ENCODE measurements around the gene ZNF669.
"Not testable (repeated sequence)": the region's sequence is repeated elsewhere in the genome, so short reads cannot be mapped to it uniquely, and the experiment has no call there.

Gene ZNF669

DNA sequence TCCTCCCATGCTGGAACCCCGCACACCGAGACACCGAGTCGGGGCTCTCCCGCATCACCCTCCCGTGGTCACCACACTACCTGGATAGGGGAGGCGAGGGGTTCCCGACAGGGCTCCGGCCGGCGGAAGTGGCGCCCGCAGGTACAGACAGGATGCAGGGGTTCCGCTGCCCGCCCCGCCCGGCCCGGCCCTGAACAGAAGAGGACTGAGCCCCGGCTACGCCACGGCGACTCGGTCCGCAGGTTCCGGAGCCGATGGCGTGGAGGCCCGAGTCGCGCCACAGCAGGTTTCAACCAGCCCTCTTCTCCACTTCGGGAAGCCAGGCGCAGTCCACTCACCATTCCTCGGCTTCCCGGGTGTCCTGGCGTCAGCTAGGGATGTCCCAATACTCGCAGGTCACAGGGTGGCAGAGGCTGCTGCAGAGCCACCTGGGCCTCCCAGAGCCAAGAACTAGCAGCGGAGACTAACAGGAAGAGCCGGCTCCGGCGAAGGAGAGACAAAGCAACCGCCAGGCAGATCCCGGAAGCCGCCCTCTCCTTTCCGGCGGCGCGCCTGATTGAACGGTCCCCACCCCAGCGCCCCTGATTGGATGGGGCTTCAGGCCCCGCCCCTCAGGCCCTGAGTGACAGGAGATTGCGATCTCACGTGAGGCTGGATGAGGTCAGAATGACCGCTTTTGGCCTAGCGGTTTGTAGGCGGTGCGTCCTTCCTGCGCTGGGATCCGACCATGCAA, at the start of gene ZNF669:
TSS of gene ZNF669 (minus strand) at position 498 of the 733 bp plus-strand sequence. CDS start at position 341, 157 bp downstream.
- peak; percentile 97 for DNase-seq

DNA sequence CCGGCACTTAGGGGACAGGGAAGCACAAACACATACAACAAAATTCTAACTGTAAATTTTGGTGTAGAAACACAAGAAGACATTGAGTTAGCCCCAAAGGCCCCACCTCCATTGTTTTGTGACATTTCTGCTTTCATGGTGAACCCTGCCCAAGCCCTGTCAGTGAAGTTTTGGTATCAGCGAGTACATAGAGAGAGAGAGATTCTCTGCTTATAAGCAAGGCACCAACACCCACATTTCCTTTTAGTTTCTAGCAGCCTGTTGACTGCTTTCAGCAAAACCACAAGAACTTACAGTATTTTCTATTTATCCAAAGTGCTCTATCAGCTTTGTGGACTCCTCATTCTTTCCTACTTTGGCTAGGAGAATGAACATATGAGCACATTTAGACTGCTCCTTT, 43.6 kb upstream of the ZNF669 start:
- no peak for DNase-seq

DNA sequence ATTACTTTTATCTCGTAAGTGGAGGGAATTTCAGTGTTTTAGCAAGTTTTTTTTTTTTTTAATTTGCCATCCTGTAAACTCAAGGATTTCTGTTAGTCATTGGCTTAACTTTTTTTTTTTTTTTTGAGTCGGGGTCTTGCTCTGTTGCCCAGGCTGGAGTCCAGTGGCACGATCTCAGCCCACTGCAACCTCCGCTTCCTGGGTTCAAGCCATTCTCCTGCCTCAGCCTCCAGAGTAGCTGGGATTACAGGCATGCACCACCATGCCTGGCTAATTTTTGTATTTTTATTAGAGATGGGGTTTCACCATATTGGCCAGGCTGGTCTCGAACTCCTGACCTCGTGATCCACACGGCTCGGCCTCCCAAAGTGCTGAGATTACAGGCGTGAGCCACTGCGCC, 43.0 kb upstream of the ZNF669 start:
- not testable (repeated sequence) for DNase-seq

DNA sequence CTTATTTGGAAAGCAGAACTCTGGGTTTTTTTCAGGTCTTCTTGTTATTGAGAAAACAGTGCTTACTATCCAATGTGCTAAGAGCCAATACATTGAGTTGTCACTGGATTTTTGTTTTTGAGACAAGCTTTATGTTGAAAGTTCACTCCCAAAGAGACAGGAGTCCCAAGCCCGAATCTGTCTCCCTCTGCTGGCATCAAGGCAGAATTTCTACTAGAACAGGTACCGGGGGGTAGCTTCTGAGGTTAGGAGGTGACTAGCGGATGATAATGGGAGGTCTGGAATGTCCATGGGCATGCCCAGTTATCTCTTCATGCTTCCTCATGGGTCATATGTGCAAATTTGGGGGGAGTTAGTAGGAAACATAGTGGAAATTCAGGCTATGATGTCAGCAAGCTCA, 42.5 kb upstream of the ZNF669 start:
- no peak for DNase-seq

DNA sequence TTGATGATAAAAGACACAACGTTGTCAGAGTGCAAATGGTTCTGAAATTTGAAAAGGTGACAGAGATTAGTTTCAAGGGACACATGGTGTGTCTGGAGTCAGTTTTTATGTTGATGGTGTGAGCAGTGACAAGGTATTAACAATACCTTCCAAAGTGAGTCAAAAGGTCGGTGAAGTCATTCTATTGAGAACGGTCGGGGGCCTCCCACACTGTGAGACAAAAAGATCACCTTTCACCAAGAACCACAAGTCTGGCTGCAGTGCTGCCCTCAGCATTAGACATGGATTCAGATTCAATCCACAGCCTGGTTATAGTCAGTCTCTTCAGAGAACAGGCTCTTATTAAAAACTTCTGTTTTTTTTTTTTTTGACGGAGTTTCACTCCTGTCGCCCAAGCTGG, 41.1 kb upstream of the ZNF669 start:
- DNase-seq, result no peak

DNA sequence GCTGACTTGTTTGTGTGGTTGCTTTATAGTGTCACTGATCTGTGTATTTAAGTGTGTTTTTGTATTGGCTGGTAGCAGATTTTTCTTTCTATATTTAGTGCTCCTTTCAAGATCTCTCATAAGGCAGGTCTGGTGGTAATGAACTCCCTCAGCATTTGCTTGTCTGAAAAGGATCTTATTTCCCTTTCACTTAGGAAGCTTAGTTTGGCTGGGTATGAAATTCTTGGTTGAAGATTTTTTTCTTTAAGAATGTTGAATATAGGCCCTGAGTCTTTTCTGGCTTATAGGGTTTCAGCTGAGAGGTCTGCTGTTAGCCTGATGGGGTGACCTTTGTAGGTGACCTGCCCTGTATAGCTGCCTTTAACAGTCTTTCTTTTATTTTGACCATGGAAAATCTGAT, 35.4 kb upstream of the ZNF669 start:
- not testable (repeated sequence) for DNase-seq

DNA sequence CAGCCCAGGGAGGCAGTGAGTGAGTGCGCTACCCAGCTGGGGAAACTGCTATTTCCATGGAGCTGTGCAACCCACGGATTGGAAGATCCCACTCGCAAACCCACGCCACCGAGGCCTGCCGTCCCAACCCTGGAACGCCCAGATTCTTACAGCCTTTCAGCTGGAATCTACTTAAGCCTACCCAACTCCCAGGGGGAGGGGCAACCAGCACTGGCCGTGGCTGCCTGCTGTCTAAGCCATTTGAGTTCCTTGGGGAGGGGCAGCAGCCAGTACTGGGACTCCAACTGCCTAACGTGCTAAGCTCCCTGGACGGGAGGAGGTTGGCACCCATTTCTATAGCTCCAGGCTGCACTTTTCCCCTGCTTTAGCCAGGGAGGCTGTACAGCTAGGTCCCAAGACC, 27.1 kb upstream of the ZNF669 start:
- DNase-seq, result no peak

DNA sequence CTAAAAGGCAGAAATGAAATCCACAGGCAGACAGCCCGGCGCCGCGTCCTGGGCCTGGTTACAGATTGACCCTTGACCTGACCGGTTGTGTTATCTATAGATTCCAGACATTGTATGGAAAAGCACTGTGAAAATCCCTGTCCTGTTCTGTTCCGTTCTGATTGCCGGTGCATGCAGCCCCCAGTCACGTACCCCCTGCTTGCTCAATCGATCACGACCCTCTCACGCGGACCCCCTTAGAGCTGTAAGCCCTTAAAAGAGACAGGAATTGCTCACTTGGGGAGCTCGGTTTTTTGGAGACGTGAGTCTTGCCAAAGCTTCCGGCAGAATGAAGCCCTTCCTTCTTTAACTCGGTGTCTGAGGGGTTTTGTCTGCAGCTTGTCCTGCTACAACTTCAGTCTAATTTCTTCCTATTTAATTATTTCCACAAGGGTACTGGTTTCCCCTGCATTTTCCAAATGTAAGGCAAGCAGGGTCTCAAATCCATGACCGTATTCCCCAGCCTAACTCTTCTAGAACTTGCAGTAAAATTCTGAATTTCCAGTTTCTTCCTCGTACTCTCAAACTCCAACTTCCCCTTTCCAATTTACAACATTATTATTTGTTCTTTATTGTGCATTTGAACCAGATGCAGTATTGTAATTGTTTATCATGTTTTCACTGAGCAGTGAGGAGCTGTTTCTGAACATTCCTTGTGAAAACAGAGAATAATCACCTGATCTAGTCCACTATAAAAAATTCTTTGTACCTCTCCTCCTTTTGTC, 23.5 kb upstream of the ZNF669 start:
- not testable (repeated sequence) for DNase-seq

DNA sequence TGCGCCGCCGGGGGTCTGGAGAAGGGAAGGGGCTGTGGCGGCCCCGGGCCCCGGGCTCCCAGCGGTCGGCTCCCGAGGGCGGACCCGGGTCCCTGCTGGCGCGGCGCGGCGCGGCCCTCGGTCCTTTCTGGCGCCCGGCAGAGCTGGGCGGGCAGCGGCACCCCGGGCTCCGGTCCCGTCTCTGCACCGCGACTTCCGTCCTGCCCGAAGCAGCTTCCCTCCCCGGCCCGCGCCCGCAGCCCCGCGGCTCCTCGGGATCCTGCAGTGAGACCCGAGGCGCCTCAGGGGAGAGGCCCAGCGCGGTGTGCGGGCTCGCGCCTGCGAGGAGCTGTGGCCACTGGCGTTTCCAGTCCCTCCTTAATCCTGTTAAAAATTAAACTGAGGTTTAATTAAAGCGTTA, 22.4 kb upstream of the ZNF669 start:
- DNase-seq, result not testable (repeated sequence)

DNA sequence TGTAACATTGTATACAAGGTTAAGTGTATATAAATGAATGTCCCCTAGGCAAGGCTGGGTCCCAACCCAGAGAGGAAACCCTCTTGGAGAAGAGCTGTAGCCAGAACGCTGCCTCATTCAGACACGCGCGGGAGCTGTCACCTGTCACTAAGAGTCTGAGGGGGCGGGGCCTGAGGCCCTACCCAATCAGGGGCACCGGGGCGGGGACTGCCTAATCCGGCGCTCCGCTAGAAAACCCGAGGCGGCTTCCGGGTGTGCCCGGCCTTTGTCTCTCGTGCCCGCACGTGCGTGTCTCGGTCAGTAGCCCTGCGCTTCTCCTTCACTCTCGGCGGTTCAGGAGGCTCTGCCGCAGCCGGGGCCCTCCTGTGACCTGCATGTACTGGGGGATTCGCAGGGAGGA, 22.0 kb upstream of the ZNF669 start:
- not testable (repeated sequence) for DNase-seq

DNA sequence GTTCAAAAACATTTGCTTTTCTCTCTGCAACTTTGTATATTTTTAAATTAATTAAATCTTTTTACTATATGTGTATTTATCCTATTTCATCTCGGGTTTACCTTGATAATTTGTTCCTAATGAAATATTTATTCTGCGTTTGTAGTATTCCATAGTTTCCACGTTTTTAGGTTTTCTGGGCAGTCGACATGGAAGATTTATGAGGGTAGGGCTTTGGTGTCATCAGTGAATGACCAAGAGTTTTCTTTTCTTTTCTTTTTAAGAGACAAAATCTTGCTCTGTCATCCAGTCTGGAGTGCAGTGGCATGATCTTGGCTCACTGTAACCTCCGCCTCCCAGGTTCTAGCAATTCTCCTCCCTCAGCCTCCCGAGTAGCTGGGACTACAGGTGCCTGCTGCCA, 17.2 kb upstream of the ZNF669 start:
- DNase-seq, result no peak

DNA sequence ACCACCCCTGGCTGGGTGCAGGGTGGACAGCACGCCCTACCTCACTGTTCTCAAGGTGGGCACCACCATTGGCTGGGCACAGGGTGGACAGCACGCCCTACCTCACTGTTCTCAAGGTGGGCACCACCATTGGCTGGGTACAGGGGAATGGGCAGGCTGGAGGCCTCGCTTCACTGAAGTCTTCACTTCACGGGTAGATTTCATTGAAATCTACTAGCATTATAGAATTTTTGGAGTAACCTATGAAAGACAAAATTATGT, 16.2 kb upstream of the ZNF669 start:
- not testable (repeated sequence) for DNase-seq

DNA sequence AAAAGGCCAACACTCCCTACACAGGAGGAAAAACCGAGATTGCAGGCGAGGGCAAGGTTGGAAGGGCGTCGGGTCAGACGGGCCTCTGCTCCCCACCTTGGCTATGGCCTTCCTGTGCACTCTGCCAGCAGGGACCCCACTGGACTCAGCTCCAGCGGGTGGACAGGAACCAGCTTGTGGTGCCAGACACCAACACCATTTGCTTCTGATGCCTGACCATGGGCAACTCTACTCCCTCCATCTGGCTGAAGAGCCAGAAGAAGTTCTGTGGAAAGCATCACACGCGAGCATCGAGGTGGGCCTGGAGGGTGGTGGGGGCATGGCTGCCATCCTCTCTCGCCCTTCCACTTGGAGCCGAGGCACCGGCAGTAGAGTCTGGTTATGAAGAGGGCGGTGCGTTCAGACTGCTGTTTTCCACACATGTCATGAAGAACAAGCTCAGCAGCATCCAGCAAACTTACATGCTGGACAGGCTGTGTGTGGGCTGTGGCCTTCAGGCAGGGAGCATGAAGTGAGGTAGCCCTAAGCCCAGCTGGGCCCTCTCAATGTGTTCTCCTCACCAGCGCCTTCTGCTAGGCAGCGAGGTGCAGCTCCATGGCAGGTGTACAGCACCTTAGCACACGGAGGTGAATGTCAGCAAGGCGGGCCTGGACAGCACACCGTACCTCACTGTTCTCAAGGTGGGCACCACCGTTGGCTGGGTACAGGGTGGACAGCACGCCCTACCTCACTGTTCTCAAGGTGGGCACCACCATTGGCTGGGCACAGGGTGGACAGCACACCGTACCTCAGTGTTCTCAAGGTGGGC, 15.6 kb upstream of the ZNF669 start:
- no peak for DNase-seq

DNA sequence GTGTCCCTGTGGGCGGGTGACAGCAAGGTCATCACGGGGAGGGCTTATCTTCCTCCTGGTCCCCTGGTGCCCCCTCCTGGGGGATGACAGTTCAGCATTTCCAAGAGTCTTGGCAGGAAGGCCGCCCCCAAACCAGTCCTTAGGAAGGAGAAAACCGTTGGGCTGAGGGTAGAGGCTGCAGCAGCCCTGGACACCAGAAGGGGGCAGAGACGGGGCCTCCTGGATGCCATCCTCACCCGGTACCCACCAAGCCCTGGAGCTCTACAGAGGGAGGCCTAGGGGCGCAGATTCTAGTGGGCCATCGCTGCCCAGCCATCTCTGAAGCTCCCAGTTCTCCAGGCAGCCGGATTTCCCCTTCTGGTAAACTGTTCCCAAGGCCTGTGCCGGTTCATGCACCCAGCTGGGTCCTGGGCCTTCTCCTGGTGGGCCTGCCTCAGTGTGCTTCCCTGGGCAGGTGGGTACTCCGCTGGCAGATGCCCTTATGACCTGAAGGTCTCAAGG, 14.8 kb upstream of the ZNF669 start:
- no peak for DNase-seq

DNA sequence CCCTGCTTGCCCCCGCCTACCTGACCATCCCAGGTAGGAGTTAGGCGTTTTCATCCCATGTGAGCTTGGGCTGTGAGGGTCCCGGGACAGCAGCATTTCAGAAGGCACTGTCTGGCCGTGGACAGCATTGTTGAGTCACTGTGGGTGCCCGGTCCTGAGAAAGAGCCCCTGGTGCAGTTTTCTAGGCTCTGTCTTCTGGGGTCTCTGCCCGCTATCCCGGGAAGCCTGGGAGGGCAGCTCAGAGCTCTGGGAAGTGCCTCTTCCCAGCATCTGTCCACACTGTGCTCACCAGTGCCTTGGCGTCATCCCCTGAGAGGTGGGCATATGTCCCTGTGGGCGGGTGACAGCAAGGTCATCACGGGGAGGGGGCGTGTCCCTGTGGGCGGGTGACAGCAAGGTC, 11.4 kb upstream of the ZNF669 start:
- no peak for DNase-seq

DNA sequence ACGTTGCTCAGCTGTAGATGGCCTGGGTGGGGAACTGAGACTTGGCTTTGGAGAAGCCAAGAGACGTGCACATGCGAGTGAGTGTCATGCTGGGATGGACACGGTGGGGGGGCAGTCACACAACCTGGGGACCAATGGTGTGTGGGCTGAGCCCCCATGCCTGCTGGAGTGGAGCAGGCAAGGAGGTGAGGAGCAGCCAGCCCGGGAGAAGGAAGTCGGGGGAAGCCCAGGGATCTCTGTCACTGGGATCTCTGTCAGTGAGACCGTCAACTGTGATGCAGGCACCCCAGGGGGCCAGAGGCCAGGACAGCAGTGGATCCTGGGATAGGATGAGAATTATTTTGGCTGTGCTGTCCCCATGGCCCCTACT, 11.0 kb upstream of the ZNF669 start:
- DNase-seq, result no peak

DNA sequence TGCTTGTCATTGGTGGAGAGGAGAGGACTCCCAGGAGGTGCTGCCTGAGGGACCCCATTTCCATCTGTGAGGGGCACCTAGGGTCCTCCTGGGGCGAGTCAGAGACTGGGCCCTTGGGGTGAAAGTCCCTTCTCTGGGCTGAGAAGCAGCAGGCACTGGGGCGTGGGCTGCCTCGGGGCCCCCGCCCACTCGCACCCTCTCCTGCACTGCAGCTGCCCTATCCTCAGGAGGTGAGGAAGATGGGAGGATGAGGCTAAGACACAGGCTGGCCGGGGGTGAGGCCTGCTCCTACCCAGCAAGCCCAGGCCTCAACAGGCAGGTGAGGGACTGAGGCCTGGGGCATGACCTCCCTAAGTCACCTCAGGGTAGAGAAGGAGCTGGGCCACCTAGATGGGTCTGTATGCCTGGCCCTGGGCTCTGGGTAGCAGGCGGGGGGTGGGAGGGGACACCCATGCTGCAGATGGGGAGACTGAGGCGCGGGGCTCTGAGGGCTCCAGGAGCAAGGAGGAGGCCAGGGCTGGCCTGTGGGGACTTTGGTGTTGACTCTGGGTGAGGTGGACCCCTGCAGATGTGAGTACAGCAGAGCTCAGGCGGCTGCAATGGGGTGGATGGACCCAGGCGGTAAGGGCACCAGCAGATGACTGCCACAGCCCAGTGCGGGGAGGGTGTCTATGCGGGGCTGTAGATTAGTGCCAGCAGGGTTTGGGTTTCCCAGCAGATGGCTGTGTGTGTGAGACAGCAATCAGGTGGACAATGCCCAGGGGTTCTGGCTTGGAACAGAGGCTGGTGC, 10.4 kb upstream of the ZNF669 start:
- DNase-seq, result no peak

DNA sequence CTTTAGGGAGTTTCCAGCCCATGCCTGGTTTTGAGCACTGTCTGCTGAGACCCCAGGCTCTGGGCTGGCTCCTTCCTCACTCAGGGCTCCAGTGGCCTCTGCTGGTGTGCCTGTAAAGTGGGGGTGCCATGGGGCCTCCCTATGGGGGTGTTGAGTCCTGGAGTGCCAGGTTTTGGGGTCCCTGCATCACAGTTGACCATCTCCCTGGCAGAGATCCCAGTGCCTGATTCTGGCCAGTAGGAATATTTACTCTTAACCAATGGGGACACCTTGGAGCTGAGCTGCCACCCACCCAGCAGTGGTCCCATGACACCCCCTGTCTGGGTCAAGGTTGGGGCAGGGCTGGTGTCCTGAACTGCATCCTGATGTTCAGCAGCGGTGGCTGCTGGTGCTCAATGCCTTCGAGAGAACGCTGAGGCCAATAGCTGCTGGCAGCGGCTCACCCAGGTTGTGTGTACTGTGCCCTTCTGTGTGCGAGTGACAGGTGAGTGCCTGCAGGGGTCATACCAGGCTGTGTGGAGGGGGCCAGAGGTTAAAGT, 9.6 kb upstream of the ZNF669 start:
- no peak for DNase-seq

DNA sequence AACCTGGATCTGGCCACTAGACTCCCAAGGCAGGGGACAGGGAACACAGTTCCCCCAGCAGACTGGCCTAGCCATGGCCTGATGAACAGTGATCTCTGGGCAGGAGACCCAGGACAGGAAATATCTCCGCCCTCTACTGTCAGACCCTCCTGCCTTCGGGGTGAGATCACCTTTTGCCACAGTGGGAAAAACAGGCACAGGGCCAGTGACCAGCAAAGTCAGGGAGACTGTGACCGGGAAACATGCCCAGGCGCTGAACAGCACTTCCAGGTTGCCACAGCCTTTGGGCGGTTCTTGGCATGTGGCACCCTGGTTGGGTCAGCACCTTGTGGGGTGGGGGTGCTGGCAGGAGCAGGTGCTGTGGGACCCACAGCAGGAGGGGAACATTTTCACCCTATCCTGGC, 8.9 kb upstream of the ZNF669 start:
- no peak for DNase-seq

DNA sequence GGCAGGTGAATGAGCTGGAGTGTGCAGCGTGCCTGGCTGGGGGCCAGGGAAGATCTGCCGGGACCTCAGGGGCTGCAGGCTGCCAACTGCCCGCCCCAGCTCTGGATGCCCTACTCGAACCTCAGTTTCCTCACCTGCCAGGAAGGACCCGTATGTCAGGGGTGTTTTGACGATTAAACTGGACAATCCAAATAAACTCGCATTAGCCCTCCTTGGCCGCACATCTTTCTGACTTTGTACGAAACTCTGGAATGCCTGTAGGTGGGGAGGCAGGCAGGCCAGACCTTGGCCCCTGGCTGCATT, 8.3 kb upstream of the ZNF669 start:
- no peak for DNase-seq

DNA sequence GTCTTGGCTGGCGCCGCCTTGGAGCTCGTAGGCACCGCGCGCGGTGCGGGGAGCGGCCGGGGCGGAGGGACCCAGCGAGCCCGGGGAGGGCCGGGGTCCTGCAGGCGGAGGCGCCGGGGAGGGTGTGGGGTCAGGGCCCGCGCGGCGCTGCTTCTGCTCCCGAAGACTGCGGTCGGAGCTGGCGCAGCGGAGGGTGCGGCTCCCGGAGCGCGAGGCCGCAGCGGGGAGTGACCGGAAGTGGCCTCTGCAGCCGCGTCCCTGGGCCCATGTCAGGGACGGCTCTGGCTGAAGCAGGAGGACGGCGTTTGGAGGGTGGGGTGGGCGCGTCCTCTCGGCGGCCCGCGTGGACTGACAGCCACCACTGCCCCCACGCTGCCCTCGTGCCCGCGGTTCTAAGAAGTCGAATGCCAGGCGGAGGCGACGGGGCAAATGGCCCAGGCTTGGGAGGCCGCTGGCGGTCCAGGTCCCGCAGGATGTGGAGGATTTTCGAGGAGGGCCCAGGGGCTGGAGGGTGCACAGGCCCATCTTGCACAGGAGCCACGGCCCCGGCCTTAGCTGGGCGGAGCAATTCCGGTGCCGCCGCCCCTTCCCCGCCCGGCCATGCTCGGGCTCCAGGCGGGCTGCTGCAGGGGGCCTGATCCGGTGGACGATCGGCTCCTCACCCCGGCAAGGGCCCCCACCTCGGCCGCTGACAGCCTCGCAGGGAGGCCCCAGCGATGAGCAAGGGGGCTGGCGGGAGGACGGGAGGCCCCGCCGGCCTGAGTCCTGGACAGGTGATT, 7.7 kb upstream of the ZNF669 start:
- DNase-seq, result peak; percentile 72

DNA sequence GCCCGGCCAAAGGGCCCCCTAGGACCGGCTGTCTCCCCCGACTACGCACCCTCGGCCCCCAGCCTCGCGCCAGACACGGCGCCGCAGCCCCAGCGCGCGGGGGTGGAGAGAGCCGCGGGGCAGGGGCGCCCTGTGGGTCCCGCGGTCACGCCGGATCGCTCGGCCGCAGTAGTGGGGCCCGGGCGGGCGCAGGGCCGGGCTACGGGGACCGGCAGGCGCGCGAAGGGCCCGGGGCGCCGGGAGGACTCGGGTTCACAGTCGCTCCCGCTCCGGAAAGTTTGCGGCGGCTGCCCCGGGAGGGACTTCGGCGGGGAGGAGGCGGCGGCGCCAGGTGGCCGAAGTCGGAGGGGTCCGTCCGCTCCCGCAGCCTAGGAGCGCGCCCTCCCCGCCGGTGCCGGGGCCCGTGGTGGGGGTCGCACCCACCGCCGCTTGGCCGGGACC, 7.1 kb upstream of the ZNF669 start:
- no peak for DNase-seq
